Panc1 (cell line): Measurements from ENCODE around the gene MYB. TPM values are rescaled to one million over a fixed set of nuclear protein-coding genes. Genes with fewer than 3 reads are reported as not detected.

Source experiments
- ATAC-seq: fragments of 200-7000 bp; cut with Tn5 transposase; 2 replicates; pipeline ENCODE4 v1.9.1; 2020; ENCODE audit warnings: mild to moderate bottlenecking, moderate library complexity
- BruUV-seq: library from RNA; stranded (reverse); fragments of 400-500 nt; replicated peaks from 2 replicates; lab custom pipeline; 2021; lab: Mats Ljungman, UMichigan
- CTCF ChIA-PET: fragments of 300-600 bp; sonication (Branson Sonifier 250); formaldehyde crosslinking; loops from one replicate; lab custom pipeline; 2022; ENCODE audit warnings: antibody characterized with exemption; lab: Charles Lee
- POLR2A ChIA-PET: fragments of 300-600 bp; sonication (Branson Sonifier 250); formaldehyde crosslinking; loops from one replicate; lab custom pipeline; 2022; ENCODE audit warnings: antibody characterized with exemption; lab: Charles Lee
- DNase-seq: peaks from one replicate; pipeline ENCODE4 v3.0.0-alpha.2; 2010; ENCODE audit warnings: low read depth, low spot score
- H3K27ac ChIP-seq: 2 replicates; pipeline ENCODE4 v1.5.1; 2011; ENCODE audit warnings: mild to moderate bottlenecking, low read length, inconsistent platforms
- H3K27me3 ChIP-seq: fragments of 200-500 bp; sonication (Bioruptor generic); 2 replicates; pipeline ENCODE4 v1.6.0; 2014; ENCODE audit warnings: low read length, inconsistent platforms; ENCODE audit not compliant: control insufficient read depth, insufficient read depth
- H3K36me3 ChIP-seq: fragments of 200-500 bp; sonication (Bioruptor generic); 2 replicates; pipeline ENCODE4 v1.5.1; 2014; ENCODE audit warnings: inconsistent platforms, mild to moderate bottlenecking, low read length, moderate library complexity; ENCODE audit not compliant: control insufficient read depth, insufficient read depth
- H3K4me1 ChIP-seq: 2 replicates; pipeline ENCODE4 v1.5.1; 2011; ENCODE audit warnings: inconsistent platforms, mild to moderate bottlenecking, low read length, moderate library complexity; ENCODE audit not compliant: control insufficient read depth, insufficient read depth
- H3K4me3 ChIP-seq, 2 experiments: 2 replicates each; pipeline ENCODE4 v1.5.1; 2011 to 2012; ENCODE audit warnings: low read depth in 2 of 2, low read length in 2 of 2, mild to moderate bottlenecking in 2 of 2, inconsistent platforms in 1 of 2, moderate library complexity in 1 of 2
- H3K9me3 ChIP-seq: fragments of 200-500 bp; sonication (Bioruptor generic); 2 replicates; pipeline ENCODE4 v1.5.1; 2014; ENCODE audit warnings: low read depth, mild to moderate bottlenecking, inconsistent platforms, low read length, moderate library complexity; ENCODE audit not compliant: control insufficient read depth, insufficient read depth
- POLR2AphosphoS5 ChIP-seq: IDR thresholded peaks from 2 replicates; pipeline ENCODE4 v1.6.1; 2012; ENCODE audit warnings: mild to moderate bottlenecking, low read depth, low read length, moderate library complexity
- REST ChIP-seq, 2 experiments: IDR thresholded peaks; 2 replicates each; pipeline ENCODE4 v1.6.1; 2011 to 2012; ENCODE audit warnings: low read depth in 2 of 2, control low read depth in 1 of 2, low read length in 1 of 2, mild to moderate bottlenecking in 1 of 2, moderate library complexity in 1 of 2; ENCODE audit not compliant: insufficient read depth in 1 of 2
- SIN3A ChIP-seq: IDR thresholded peaks from 2 replicates; pipeline ENCODE4 v1.6.1; 2012; ENCODE audit warnings: low read depth, mild to moderate bottlenecking, low read length, moderate library complexity, borderline replicate concordance; ENCODE audit not compliant: insufficient read depth
- TCF7L2 ChIP-seq: IDR thresholded peaks from 2 replicates; pipeline ENCODE4 v1.6.1; 2011; ENCODE audit warnings: mild to moderate bottlenecking, low read depth, low read length, inconsistent platforms
- in situ Hi-C: cut with HindIII; loops from 2 replicates; pipeline ENCODE4 v1.10.0; 2016; ENCODE audit warnings: low sequenced_read_pairs, low pct_unique_long_range_greater_than_20kb
- intact Hi-C: fragments of 100-400 bp; cut with micrococcal nuclease; formaldehyde crosslinking; loops from one replicate; pipeline ENCODE4 v1.10.0; 2022; ENCODE audit not compliant: unreplicated experiment
- total RNA-seq: library from RNA; stranded (reverse); gene quantifications from one replicate; pipeline ENCODE4 v1.2.1, GENCODE V29; 2021; ENCODE audit not compliant: unreplicated experiment
- TF ChIP-seq, protein P1 (sequence below): fragments of 450-650 bp; IDR thresholded peaks from 2 replicates; pipeline ENCODE4 v1.5.1; 2017; ENCODE audit warnings: mild to moderate bottlenecking

The MYB gene
- total RNA-seq, 1 experiment from 2014 or later = 1.3 TPM

- H3K4me1 ChIP-seq = no peaks in the 10 kb centered on the region
- BruUV-seq = no TSS peak
- ChIA-PET CTCF (no interaction called here), POLR2A (no interaction called here)
- no peak overlapping the region for H3K27ac ChIP-seq
- in situ Hi-C loops (no loop called here), intact Hi-C loops (no loop called here)
- DNase-seq = no peak
- TF ChIP-seq REST (IDR thresholded peaks at IDR 0.05; ENCODE audit: insufficient read depth in 1 of 2, low read depth in 2 of 2, low read length in 1 of 2) = no peak
- TF ChIP-seq SIN3A = no peak
- TF ChIP-seq POLR2AphosphoS5 = no peak
- no peak for TF ChIP-seq TCF7L2
- TF ChIP-seq, protein P1, sequence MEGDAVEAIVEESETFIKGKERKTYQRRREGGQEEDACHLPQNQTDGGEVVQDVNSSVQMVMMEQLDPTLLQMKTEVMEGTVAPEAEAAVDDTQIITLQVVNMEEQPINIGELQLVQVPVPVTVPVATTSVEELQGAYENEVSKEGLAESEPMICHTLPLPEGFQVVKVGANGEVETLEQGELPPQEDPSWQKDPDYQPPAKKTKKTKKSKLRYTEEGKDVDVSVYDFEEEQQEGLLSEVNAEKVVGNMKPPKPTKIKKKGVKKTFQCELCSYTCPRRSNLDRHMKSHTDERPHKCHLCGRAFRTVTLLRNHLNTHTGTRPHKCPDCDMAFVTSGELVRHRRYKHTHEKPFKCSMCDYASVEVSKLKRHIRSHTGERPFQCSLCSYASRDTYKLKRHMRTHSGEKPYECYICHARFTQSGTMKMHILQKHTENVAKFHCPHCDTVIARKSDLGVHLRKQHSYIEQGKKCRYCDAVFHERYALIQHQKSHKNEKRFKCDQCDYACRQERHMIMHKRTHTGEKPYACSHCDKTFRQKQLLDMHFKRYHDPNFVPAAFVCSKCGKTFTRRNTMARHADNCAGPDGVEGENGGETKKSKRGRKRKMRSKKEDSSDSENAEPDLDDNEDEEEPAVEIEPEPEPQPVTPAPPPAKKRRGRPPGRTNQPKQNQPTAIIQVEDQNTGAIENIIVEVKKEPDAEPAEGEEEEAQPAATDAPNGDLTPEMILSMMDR = no peak
- H3K9me3 ChIP-seq = no peaks in the 10 kb centered on the region
- H3K27me3 ChIP-seq = peaks cover 2% of the 10 kb centered on the region; the same call in 1 of the 2 replicates
- no peaks in the 10 kb centered on the region for H3K36me3 ChIP-seq
- ATAC-seq = no peak
- no peak overlapping the region for H3K4me3 ChIP-seq
These were observed 45.4 kb downstream of the MYB start for GRCh38 chr6:135226537-135226936.

DNA sequence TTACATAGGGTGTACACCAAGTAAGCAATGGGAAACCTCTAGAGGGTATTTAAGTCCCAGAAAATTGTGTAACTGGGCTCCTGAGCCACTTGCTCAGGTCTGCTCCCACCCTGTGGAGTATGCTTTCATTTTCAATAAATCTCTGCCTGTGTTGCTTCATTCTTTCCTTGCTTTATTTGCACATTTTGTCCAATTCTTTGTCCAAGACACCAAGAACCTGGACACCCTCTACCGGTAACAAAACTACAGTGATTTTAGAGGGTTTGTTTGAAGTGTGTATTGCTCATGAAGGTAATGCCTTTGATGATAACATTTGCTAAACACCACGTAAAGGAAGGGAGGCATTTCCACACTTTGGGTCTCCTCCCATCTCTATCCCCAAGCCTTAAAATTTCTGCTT, 46.2 kb downstream of the MYB start:
- CTCF ChIA-PET = no interaction called here
- in situ Hi-C loops = no loop called here
- intact Hi-C loops = no loop called here
- no peak overlapping the region for H3K4me3 ChIP-seq
- H3K27ac ChIP-seq = no peak overlapping the region
- TF ChIP-seq POLR2AphosphoS5 (no peak), SIN3A (no peak), REST (IDR thresholded peaks at IDR 0.05; ENCODE audit: insufficient read depth in 1 of 2, low read depth in 2 of 2, low read length in 1 of 2) (no peak), TCF7L2 (no peak)
- TF ChIP-seq, protein P1 = no peak
- DNase-seq (no peak), ATAC-seq (no peak)
- peaks cover under 1% of the 10 kb centered on the region; the same call in 1 of the 2 replicates for H3K27me3 ChIP-seq
- BruUV-seq = no TSS peak
- no peaks in the 10 kb centered on the region for H3K4me1 ChIP-seq
- POLR2A ChIA-PET = no interaction called here
- H3K9me3 ChIP-seq = no peaks in the 10 kb centered on the region
- H3K36me3 ChIP-seq = no peaks in the 10 kb centered on the region
